Measurements from ENCODE around the gene TRPM4.

GRCh38 chr19:49128545-49129237 lies 28.9 kb upstream of the TRPM4 start:
- TF ChIP-seq ZNF384 (IDR thresholded peaks at IDR 0.05) = no peak
- TF ChIP-seq BHLHE40 (IDR thresholded peaks at IDR 0.05; ENCODE audit: borderline replicate concordance) = no peak
- TF ChIP-seq TARDBP (IDR thresholded peaks at IDR 0.05) = no peak
- no peak for TF ChIP-seq SP1 (IDR thresholded peaks at IDR 0.05)
- TF ChIP-seq, protein P1, sequence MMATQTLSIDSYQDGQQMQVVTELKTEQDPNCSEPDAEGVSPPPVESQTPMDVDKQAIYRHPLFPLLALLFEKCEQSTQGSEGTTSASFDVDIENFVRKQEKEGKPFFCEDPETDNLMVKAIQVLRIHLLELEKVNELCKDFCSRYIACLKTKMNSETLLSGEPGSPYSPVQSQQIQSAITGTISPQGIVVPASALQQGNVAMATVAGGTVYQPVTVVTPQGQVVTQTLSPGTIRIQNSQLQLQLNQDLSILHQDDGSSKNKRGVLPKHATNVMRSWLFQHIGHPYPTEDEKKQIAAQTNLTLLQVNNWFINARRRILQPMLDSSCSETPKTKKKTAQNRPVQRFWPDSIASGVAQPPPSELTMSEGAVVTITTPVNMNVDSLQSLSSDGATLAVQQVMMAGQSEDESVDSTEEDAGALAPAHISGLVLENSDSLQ (IDR thresholded peaks at IDR 0.05) = 0 out of 2 replicates have a peak, but pooled peaks have one; percentile 49
- no peak for TF ChIP-seq FOXM1 (IDR thresholded peaks at IDR 0.05; ENCODE audit: borderline replicate concordance)
- no peak for TF ChIP-seq NFRKB (IDR thresholded peaks at IDR 0.05)
- no peak for TF ChIP-seq HDGF (IDR thresholded peaks at IDR 0.05; ENCODE audit: borderline replicate concordance)
- TF ChIP-seq FOXK2 (IDR thresholded peaks at IDR 0.05) = no peak
- TF ChIP-seq SUZ12 (IDR thresholded peaks at IDR 0.05) = no peak
- no peak for TF ChIP-seq L3MBTL2 (conservative IDR thresholded peaks at IDR 0.05)
- no peak for TF ChIP-seq ELF4 (IDR thresholded peaks at IDR 0.05)
- no peak for TF ChIP-seq FOXA1 (IDR thresholded peaks at IDR 0.05)
- no peak for TF ChIP-seq CTBP1 (IDR thresholded peaks at IDR 0.05; ENCODE audit: borderline replicate concordance)

All from HEK293T (cell line).